HG03442 (cell line): ENCODE measurements around the gene GNE.
"Not testable (repeated sequence)": the region's sequence is repeated elsewhere in the genome, so short reads cannot be mapped to it uniquely, and the experiment has no call there.

ENCODE experiments used
- ATAC-seq: cut with Tn5 transposase; IDR thresholded peaks from one replicate; pipeline ENCODE4 v1.9.1; 2021; ENCODE audit warnings: mild to moderate bottlenecking, moderate library complexity; ENCODE audit not compliant: unreplicated experiment

GNE gene

DNA sequence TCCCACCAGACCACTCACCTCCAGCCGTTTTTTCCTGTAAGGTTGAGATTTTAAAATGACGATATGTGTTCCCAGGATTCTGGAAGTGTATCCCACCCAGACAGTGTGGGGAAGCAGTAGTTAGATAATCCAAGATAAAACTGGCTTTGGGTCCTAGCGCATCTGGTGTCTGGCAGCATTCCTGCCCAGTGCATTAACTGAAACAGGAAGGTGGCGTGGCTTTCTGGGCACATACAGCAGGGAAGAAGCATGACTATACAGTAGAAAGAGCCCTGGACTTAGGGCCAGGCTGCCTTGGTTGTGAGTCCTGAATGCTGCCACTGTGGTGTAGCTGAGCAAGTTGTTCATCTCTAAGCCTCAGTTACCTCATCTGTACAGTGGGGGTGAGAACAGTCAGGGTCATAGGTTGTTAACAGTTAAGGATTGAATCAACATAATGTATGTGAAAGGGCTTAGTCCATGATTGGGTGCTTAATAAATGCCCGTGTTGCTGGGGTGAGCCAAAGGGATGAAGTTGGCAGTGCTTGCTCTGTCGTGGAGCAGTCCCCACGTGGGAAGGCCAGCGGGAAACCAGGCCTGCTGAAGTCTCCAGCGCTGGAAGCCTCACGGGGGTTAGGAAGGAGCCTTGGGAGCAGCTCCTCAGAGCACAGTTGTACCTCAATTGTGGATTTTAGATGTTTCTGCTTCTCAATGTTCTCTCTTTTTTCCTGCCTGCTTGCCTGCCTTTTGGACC lies 49.6 kb downstream of the GNE start:
- no peak for ATAC-seq

DNA sequence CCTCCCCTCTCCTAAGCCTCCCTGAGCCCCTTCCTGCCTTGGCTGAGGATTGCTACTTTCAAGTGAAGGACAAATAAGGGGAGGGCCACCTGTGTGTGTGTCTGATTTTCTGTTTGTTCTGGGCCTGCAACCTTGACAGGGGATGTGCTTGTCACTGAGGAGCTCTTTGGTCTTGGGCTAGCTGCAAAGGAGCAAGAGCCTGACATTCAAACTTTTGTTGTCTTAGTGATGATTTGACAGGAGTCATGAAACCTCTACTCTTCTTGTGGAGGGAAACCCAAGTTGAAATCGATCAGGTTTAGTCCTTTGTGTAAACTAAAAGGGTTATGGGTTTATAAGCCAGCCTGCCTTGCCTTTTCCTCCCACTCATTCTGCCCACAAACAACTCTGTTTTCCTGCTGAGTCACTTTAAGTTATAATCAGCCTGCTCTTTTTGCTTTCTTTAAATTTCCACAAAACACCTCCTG lies 50.7 kb downstream of the GNE start:
- ATAC-seq: no peak

DNA sequence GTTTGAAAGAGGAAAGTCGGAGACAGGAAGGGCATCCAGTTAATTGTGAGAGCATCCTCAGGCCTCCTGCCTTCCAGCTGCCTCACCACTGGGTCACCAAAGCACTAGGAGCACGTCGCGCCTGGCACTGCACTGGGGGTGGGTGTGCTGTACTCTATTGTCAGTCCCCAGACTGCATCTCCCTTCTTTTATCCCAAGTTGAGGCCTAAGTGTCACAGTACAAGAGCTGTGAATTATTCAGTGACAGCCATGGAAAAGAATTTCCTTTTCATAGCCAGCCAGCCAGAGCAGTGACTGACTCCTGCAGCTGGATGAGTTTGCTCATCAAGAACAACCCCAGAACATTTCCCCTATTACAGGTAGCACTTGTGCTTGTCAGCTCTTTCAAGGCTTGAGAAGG lies 51.2 kb downstream of the GNE start:
- no peak for ATAC-seq

DNA sequence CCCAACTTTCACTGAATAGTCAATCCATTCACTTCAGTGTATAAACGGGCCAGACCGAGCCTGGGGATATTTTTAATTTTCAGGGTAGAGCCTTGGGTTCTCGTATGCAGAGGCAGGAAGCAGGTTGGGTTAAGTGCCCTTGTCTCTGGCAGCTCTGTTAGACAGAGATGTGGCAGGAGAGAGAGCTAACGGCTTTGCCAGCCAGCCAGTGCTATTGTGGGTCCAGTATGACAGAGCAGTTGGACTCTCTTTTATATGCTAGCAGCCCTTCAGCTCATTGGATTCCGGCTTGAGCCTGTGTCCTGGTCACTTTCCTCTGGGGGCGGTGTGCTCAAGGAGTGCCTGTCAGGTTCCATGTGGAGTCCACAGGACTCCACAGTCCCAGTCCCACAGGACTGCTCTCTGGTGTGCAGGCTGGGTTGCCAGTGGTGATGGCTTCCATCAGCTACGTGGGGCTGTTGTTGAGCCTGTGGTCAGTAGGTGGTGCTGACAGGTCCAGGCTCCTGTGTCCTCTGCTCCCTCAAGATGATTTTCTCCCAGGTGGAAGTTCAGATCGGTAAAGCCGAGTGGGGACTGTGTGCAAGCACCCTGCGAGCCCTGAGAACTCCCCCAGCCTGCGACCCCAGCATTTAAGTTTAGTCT lies 53.2 kb downstream of the GNE start:
- ATAC-seq: no peak

DNA sequence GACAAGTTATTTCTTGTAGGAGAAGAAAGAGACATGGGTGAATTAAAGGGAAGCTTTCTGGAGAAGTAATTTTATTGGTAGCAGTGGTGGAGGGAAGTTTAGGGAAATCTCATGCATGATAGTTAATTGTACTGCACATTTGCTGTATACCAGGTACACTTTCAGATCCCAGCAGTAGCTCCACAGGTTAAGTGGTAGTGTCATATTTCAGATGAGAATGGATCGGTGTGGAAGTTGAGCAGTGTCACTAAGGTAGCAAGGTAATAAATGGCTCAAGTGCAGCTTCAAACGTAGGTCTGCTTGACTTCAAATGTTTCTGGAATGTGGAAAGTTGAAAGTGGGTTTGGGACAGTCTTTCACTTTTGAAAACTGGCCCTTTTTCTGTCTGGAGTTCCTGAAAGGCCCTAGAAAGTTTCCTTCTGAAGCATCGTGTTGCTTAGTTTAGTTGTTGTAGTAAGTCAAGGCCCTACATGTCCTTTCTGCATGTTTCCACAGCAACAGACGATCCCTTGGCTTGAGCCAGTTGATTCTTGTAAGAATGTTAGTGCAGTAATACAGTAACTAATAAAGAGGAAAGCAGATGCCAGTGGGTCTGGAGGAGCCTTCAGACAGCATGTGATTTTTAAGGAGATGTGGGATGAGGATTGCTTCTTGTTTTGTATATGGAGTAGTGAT lies 63.8 kb downstream of the GNE start:
- no peak for ATAC-seq

DNA sequence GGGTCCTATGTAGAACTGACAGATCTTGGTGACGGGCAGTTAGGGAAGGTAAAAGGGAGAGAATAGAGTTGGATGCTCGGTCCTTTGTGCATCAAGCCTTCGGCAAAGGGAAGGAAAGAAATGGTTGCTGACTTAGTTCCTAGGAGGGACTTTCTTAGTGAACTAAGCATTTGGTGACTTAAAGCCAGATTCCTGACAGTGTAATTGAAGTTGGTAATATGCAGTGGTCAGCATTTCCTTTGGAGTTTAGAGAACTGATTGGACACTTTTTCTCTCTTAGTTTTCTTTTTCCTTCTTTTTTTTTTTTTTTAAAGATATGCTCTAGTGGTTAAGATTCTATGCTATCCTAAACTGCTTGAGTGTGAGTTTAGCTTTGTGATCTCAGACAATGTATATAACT lies 65.2 kb downstream of the GNE start:
- ATAC-seq: no peak

DNA sequence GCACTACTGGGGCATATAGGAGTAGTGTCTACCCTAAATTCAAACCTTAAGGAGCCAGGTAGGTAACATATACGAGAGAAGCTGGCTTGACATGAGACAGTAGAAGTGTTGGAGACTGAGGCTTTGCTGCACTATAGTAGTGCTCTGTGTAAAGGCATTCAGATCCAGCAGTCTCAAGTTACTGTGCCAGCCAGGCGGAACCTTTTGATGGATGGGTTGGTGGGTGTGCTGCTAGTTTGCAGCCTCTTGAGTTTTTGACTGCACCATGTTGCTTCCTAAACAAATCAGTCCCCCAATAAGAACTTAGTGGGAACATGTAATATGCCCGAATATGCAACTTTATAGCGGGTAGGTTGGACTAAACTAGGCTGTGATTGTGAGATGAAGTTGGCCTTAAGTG lies 66.1 kb downstream of the GNE start:
- ATAC-seq: no peak

DNA sequence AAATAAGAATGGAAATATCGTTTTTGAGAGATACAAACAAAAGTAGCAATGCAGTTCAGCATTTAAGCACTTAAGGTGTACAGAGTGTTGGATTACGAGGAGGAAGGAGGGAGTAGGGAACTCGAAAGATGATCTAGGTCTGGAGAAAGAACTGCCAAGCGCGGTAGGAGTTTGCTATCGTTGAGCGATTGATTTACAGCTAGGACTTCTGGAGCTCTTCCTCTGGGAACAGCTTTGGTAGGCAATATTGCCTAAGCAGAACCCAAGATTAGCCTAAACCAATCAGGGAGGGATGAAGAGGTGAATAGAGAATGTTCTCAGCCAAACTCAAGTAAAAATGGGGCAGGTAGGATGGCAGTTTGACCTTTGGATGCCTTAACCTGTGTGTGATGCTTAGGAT lies 66.6 kb downstream of the GNE start:
- ATAC-seq: no peak

DNA sequence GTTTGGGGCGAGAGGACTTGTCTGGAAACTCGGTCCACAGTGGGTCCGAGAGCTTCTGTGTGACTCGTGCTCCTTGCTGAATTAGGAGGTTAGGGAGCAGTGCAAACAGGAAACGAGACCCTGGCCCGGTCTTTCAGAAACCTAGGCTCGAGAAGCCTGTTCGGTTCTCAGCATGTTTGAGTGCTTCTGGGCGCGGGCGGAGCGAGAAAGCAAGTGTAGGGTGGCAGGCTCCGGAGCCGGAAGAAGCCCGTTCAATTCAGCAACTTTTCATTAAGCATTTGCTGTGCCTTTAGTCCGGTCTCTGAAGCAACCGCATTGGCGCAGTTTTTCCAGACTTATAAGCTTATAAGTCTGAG lies 67.0 kb downstream of the GNE start:
- peak; percentile 1 for ATAC-seq

DNA sequence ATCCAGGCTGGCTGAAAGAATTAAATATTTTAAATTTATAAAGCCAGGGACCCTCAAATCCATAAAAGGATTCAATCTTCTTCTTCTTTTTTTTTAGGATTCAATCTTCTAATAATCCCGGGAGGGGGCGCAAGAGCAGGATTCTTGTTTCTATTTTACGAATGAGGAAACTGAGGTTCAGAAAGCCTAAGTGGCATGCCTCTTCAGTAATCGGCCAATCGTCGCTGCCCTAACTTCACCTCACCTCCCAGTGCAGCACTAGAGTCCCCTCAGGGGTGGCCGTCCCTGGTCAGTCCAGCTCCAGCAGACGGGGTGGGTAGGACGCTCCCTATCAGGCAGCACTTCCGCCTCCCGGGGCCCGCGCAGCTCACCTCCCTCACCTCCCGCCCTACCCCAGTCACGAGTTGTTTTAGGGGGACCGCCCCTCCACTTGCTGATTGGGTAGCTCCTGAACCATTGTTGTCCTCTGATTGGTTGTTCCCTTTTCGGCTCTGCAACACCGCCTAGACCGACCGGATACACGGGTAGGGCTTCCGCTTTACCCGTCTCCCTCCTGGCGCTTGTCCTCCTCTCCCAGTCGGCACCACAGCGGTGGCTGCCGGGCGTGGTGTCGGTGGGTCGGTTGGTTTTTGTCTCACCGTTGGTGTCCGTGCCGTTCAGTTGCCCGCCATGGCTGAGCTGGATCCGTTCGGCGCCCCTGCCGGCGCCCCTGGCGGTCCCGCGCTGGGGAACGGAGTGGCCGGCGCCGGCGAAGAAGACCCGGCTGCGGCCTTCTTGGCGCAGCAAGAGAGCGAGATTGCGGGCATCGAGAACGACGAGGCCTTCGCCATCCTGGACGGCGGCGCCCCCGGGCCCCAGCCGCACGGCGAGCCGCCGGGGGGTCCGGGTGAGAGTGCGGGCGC lies 67.6 kb downstream of the GNE start, which contains the start of gene CLTA:
CLTA (plus strand) TSS at position 534 of the 902 bp plus-strand sequence; CDS start at position 670, 136 bp downstream.
- ATAC-seq: peak; percentile 96

DNA sequence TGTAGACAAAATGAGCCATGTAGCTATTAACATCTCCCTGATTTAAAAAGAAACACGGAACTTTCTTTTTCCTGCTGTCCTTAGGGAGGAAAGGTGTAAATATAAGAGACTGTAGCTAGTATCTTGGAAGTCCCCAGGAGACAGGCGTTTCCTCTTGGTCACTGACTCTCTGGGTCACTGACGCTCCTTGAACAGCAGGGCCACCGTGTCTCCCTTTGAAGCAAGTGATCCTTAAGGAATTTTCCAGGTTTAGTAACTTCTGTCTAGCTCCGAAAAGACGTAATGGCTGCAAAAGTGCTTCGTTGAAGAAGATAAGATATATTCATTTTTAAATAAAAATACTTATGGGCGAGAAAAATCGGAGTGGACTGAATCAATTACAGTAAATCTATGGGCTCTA lies 68.3 kb downstream of the GNE start:
- no peak for ATAC-seq

DNA sequence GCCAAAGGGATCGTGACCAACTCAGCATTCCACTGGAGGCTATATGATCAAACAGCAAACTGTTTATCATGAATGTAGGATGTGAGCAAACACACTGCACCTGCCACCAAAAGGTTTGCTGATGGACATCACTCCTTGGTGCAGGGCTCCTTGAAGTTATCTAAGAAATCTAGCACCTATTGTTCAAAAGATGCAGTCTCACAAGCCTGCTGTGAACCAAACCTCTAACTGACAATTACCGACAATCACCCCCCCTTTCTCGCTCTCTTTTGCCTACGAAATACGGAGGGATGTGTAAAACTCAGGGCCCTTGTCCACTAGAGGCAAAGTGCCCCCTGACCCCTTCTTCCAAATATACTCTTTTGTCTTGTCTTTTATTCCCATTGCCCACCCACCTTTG lies 70.0 kb downstream of the GNE start:
- ATAC-seq: no peak

DNA sequence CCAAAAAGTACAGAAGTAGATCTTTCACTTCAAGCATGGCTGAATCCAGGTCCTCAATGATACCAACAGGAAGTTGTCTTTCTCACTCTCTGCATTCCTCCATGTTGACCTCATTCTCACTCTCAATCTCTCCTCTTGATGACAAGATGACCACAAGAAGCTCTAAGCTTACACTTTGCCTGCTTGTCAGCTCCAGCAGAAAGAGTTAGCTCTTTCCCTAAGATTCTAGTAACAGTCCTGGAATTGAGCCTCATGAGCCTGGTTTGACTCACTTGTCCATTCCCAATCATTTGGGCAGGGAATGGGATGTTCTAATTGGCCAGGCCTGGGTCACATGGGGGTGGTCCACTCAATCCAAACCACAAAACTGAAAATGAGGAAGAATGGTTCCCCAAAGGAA lies 70.8 kb downstream of the GNE start:
- no peak for ATAC-seq

DNA sequence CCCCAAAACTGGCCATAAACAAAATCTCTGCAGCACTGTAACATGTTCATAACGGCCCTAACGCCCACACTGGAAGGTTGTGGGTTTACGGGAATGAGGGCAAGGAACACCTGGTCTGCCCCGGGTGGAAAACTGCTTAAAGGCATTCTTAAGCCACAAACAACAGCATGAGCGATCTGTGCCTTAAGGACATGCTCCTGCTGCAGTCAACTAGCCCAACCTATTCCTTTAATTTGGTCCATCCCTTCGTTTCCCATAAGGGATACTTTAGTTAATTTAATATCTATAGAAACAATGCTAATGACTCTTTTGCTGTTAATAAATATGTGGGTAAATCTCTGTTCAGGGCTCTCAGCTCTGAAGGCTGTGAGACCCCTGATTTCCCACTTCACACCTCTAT lies 78.0 kb downstream of the GNE start:
- not testable (repeated sequence) for ATAC-seq

DNA sequence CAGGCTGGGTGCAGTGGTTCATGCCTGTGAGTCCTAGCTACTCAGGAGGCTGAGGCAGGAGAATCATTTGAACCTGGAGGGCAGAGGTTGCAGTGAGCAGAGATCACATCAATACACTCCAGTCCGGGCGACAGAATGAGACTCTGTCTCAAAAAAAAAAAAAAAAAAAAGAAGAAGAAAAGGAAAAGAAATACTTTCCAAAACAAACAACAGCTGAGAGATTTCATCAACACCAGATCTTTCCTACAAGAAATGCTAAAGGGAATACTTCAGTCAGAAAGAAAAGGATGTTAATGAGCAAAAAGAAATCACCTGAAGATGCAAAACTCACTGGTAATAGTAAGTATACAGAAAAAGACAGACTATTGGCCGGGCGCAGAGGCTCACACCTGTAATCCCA lies 80.7 kb downstream of the GNE start:
- ATAC-seq: no peak

DNA sequence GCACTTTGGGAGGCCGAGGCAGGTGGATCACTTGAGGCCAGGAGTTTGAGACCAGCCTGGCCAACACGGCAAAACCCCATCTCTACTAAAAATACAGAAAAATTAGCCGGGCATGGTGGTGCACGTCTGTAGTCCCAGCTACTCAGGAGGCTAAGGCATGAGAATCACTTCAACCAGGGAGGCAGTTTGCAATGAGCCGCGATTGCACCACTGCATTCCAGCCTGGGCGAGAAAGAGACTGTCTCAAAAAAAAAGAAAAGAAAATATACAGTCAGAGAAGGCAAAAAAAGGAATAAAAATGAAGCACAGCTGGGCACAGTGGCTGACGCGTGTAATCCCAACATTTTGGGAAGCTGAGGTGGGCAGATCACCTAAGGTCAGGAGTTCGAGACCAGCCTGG lies 81.8 kb downstream of the GNE start:
- ATAC-seq: not testable (repeated sequence)

DNA sequence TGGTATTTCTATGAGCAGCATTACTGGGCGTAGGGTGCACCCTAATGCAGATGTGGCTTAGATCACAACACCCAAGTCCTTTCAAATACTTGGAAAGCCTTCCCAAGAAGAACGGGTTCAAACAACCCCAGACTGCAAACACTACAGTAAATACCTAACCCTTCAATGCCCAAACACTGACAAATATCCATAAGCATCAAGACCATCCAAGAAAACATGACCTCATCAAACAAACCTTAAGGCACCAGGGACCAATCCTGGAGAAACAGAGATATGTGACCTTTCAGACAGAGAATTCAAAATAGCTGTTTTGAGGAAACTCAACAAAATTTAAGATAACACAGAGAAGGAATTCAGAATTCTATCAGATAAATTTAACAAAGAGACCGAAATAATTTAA lies 83.0 kb downstream of the GNE start:
- ATAC-seq: not testable (repeated sequence)

DNA sequence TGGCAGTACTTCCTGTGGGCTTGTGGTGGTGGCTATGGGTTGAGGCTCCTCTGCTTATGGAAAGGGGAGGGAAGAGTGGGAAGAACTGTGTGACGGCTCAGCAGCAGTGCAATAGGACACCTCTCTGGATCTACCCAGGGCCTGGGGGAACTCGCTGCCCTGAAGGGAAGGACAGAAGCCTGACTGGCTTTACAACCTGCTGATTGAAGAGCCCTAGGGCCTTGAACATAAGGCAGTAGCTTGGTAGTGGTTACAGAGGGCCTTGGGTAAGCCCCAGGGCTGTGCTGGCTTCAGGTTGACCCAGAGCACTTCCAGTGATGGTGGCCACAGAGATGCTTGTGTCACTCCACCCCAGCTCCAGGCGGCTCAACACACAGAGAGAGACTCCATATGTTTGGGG lies 83.5 kb downstream of the GNE start:
- ATAC-seq: no peak

DNA sequence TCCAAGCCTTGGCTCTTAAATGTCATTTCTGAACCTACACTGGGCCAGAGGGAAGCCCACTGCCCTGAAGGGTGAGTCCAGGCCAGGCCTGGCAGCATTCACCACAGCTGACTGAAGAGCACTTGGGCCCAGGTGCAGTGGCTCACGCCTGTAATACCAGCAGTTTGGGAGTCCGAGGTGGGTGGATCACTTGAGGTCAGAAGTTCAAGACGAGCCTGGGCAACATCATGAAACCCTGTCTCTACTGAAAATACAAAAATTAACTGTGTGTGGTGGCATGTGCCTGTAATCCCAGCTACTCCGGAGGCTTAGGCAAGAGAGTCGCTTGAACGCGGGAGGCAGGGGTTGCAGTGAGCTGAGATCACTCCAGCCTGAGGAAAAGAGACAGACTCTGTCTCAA lies 84.0 kb downstream of the GNE start:
- no peak for ATAC-seq

DNA sequence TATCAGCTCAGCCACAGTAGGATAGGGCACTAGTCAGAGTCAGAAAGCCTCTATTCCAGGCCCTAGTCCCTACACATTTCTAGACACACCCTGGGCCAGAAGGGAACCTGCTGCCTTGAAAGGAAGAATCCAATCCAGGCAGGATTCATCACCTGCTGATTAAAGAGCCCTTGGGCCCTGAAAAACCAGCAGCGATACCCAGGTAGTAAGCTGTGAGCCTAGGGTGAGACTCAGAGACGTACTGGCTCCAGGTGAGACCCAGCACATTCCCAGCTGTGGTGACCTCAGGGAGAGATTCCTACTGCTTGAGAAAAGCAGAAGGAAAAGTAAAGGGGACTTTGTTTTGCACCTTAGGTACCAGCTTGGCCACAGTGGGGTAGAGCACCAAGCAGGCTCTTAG lies 84.4 kb downstream of the GNE start:
- ATAC-seq: no peak

DNA sequence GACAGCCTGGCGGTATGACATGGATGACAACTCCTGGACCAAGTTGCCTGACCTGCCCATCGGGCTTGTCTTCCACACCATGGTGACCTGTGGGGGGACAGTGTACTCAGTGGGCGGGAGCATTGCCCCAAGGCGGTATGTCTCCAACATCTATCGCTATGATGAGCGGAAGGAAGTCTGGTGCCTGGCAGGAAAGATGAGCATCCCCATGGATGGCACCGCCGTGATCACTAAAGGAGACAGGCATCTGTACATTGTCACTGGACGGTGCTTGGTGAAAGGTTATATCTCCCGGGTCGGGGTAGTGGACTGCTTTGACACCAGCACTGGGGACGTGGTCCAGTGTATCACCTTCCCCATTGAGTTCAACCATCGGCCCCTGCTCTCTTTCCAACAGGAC lies 87.7 kb downstream of the GNE start:
- no peak for ATAC-seq
